Measurements from ENCODE around the gene SNRNP35. TPM values are rescaled to one million over a fixed set of nuclear protein-coding genes. Genes with fewer than 3 reads are reported as not detected.
A peak's percentile ranks its signal among the peaks of the same experiment; 100 is the strongest.
"Not testable (repeated sequence)": the region's sequence is repeated elsewhere in the genome, so short reads cannot be mapped to it uniquely, and the experiment has no call there.

The SNRNP35 gene
- total RNA-seq, 4 donors from 2014 or later = 16.3 to 17.6 (median 17.5) TPM

DNA sequence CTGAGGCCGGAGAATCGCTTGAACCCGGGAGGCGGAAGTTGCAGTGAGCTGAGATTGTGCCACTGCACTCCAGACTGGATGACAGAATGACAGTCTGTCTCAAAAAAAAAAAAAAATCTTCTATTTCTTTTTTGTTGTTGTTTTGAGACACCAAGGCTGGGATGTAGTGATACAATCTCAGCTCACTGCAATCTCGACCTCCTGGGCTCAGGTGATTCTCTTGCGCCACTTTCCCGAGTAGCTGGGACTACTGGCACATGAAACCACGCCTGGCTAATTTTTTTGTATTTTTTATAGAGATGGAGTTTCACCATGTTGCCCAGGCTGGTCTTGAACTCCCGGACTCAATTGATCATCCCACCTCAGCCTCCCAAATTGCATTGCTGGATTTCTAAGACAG, 7.3 kb upstream of the SNRNP35 start:
- H3K9me3 ChIP-seq = no peaks in the 10 kb centered on the region
- no peak for ATAC-seq
- WGBS, 2 donors (ENCODE audit: low coverage in 1 of 2) = 92% methylated on average over 4 to 8 of the region's 9 CpGs
- peaks cover 0 to 12% (median 10%) of the 10 kb centered on the region in 3 donors for H3K4me1 ChIP-seq
- no peak for TF ChIP-seq EP300 (IDR thresholded peaks at IDR 0.05)
- TF ChIP-seq POLR2A (IDR thresholded peaks at IDR 0.05) = no peak
- no peak for TF ChIP-seq POLR2AphosphoS5 (IDR thresholded peaks at IDR 0.05)
- H3K4me3 ChIP-seq = no peak overlapping the region
- H3K27me3 ChIP-seq = no peaks in the 10 kb centered on the region
- no peaks in the 10 kb centered on the region for H3K36me3 ChIP-seq
- H3K27ac ChIP-seq = no peak overlapping the region

- not testable (repeated sequence) for H3K4me1 ChIP-seq, H3K36me3 ChIP-seq, H3K4me3 ChIP-seq, H3K9me3 ChIP-seq, H3K27me3 ChIP-seq, H3K27ac ChIP-seq
- peak; percentile 15 for ATAC-seq
- 20% methylated on average over 1 of the region's 1 CpG; no CpG with 5 or more reads in 1 of the 2 donors for WGBS, 2 donors (ENCODE audit: low coverage in 1 of 2)
These were observed 5.7 kb upstream of the SNRNP35 start for GRCh38 chr12:123452276-123452550.

DNA sequence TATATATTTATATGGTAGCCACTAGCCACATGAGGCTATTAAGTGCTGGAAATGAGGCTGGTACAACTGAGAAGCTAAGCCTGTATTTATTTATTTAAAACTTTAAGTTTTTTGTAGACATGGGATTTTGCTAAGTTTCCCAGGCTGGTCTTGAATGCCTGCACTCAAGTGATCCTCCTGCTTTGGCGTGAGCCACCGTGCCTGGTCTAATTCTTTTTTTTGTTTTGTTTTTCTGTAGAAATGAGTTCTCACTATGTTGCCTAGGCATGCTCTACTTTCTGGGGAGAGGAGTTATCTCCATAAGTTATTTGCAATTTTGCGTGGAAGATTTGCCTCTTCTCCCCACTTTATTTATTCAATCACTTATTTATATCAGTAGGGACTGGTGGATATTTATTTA, 4.8 kb upstream of the SNRNP35 start:
- TF ChIP-seq EP300 (IDR thresholded peaks at IDR 0.05) (no peak), CTCF (IDR thresholded peaks at IDR 0.05) (no peak), POLR2A (IDR thresholded peaks at IDR 0.05) (no peak), POLR2AphosphoS5 (IDR thresholded peaks at IDR 0.05) (no peak)
- WGBS, 2 donors (ENCODE audit: low coverage in 1 of 2) = 44 to 60% methylated on average over 2 to 3 of the region's 3 CpGs
- peak; percentile 63 for ATAC-seq
- Histone ChIP-seq H3K27me3 (no peaks in the 10 kb centered on the region), H3K4me3 (no peak overlapping the region), H3K9me3 (no peaks in the 10 kb centered on the region), H3K27ac (no peak overlapping the region), H3K36me3 (no peaks in the 10 kb centered on the region), H3K4me1 (no peaks in the 10 kb centered on the region)

DNA sequence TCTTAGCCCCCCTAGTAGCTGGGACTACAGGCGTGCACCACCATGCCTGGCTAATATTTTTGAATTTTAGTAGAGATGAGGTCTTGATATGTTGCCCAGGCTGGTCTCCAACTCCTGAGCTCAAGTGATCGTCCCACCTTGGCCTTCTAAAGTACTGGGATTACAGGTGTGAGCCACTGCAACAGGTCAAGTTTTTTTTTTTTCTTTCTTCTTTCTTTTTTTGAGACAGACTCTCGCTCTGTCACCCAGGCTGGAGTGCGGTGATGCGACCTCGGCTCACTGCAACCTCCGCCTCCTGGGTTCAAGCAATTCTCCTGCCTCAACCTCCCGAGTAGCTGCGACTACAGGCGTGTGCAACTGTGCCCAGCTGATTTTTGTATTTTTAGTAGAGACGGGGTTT, 5.2 kb downstream of the SNRNP35 start:
- Histone ChIP-seq H3K36me3 (peaks cover 0 to 36% of the 10 kb centered on the region in 2 donors), H3K4me1 (peaks cover 0 to 33% (median 11%) of the 10 kb centered on the region in 3 donors)
- H3K9me3 ChIP-seq, H3K27me3 ChIP-seq, H3K27ac ChIP-seq, H3K4me3 ChIP-seq, ATAC-seq: not testable (repeated sequence)
- WGBS, 2 donors (ENCODE audit: low coverage in 1 of 2) = 95 to 96% methylated on average over 7 to 8 of the region's 11 CpGs

GRCh38 chr12:123465084-123465483, 7.1 kb downstream of the SNRNP35 start:
- WGBS, 2 donors (ENCODE audit: low coverage in 1 of 2) = 89 to 92% methylated on average over 3 to 4 of the region's 4 CpGs
- H3K4me1 ChIP-seq = peaks cover 0 to 19% (median 0%) of the 10 kb centered on the region in 3 donors
- no peak overlapping the region for H3K27ac ChIP-seq
- H3K36me3 ChIP-seq = peaks cover 0 to 43% of the 10 kb centered on the region in 2 donors
- H3K9me3 ChIP-seq = no peaks in the 10 kb centered on the region
- no peak overlapping the region for H3K4me3 ChIP-seq
- no peak for TF ChIP-seq CTCF (IDR thresholded peaks at IDR 0.05)
- no peak for TF ChIP-seq POLR2A (IDR thresholded peaks at IDR 0.05)
- no peak for TF ChIP-seq EP300 (IDR thresholded peaks at IDR 0.05)
- TF ChIP-seq POLR2AphosphoS5 (IDR thresholded peaks at IDR 0.05) = no peak
- ATAC-seq = no peak
- H3K27me3 ChIP-seq = no peaks in the 10 kb centered on the region

GRCh38 chr12:123468786-123469185, 10.8 kb downstream of the SNRNP35 start:
- H3K9me3 ChIP-seq = no peaks in the 10 kb centered on the region
- peaks cover 0 to 70% of the 10 kb centered on the region in 2 donors for H3K36me3 ChIP-seq
- peaks cover 0 to 24% (median 0%) of the 10 kb centered on the region in 3 donors for H3K4me1 ChIP-seq
- 25% methylated on average over 1 of the region's 1 CpG; no CpG with 5 or more reads in 1 of the 2 donors for WGBS, 2 donors (ENCODE audit: low coverage in 1 of 2)
- H3K4me3 ChIP-seq = no peak overlapping the region
- H3K27ac ChIP-seq = no peak overlapping the region
- TF ChIP-seq CTCF (IDR thresholded peaks at IDR 0.05) (no peak), EP300 (IDR thresholded peaks at IDR 0.05) (no peak), POLR2A (IDR thresholded peaks at IDR 0.05) (no peak), POLR2AphosphoS5 (IDR thresholded peaks at IDR 0.05) (no peak)
- H3K27me3 ChIP-seq = no peaks in the 10 kb centered on the region
- no peak for ATAC-seq
